ENCODE measurements around the gene FSTL4. TPM values are rescaled to one million over a fixed set of nuclear protein-coding genes. Genes with fewer than 3 reads are reported as not detected.
A peak's percentile ranks its signal among the peaks of the same experiment; 100 is the strongest.

The FSTL4 gene
- polyA plus RNA-seq, 3 donors: not detected

GRCh38 chr5:133398646-133399101 lies 213.7 kb downstream of the FSTL4 start:
- Histone ChIP-seq H3K36me3 (replicated peaks in 1 of 2; ENCODE audit: control insufficient read depth in 1 of 2, insufficient read depth in 2 of 2, low read length in 2 of 2) (no peaks in the 10 kb centered on the region), H3K4me3 (replicated peaks in 1 of 3; ENCODE audit: low read depth in 2 of 3, low read length in 3 of 3) (no peak overlapping the region), H2AFZ (ENCODE audit: insufficient read depth, low read depth, low read length, poor library complexity, severe bottlenecking) (no peak overlapping the region), H3K27me3 (ENCODE audit: control insufficient read depth in 2 of 2, insufficient read depth in 2 of 2, low read length in 2 of 2) (no peaks in the 10 kb centered on the region), H3K4me2 (replicated peaks; ENCODE audit: extremely low read depth, low read length, poor library complexity, severe bottlenecking) (no peak overlapping the region), H3K9me3 (replicated peaks in 1 of 2; ENCODE audit: control insufficient read depth in 1 of 2, insufficient read depth in 1 of 2, low read length in 2 of 2) (no peaks in the 10 kb centered on the region), H3K27ac (ENCODE audit: low read depth in 1 of 2, low read length in 2 of 2) (no peak overlapping the region), H3K4me1 (ENCODE audit: control insufficient read depth in 1 of 2, insufficient read depth in 2 of 2, low read length in 2 of 2) (no peaks in the 10 kb centered on the region), H3K79me2 (ENCODE audit: insufficient read depth, low read length) (no peaks in the 10 kb centered on the region), H4K20me1 (ENCODE audit: insufficient read depth, low read length) (no peaks in the 10 kb centered on the region), H3K9ac (ENCODE audit: insufficient read depth, low read length, poor library complexity, severe bottlenecking) (no peak overlapping the region)
- H3K27ac Mint-ChIP-seq: no peak overlapping the region
- H3K9me3 Mint-ChIP-seq: peaks cover 0 to 5% (median 3%) of the 10 kb centered on the region in 7 donors
- intact Hi-C loops (cut with micrococcal nuclease): no loop called here
- H3K36me3 Mint-ChIP-seq: no peaks in the 10 kb centered on the region
- H3K4me1 Mint-ChIP-seq: peaks cover 10% of the 10 kb centered on the region
- TF ChIP-seq CTCF (IDR thresholded peaks at IDR 0.05): no peak
- peaks cover 0 to 2% (median 2%) of the 10 kb centered on the region in 3 donors for H3K27me3 Mint-ChIP-seq (ENCODE audit: low read depth in 3 of 3)
- no peak overlapping the region for H3K4me3 Mint-ChIP-seq
- 74% methylated on average over 3 of the region's 6 CpGs for WGBS (ENCODE audit: insufficient coverage)
- no peak for DNase-seq

GRCh38 chr5:133397990-133398645 lies 214.2 kb downstream of the FSTL4 start:
- peak overlapping the region in 1 of 7 donors; percentile 5 for H3K27ac Mint-ChIP-seq
- TF ChIP-seq CTCF (IDR thresholded peaks at IDR 0.05): no peak
- H2AFZ ChIP-seq (ENCODE audit: insufficient read depth, low read depth, low read length, poor library complexity, severe bottlenecking): no peak overlapping the region
- H3K27me3 ChIP-seq (ENCODE audit: control insufficient read depth in 2 of 2, insufficient read depth in 2 of 2, low read length in 2 of 2): no peaks in the 10 kb centered on the region
- no peak overlapping the region for H3K4me3 ChIP-seq (replicated peaks in 1 of 3; ENCODE audit: low read depth in 2 of 3, low read length in 3 of 3)
- H3K27me3 Mint-ChIP-seq (ENCODE audit: low read depth in 3 of 3): peaks cover 0 to 2% (median 2%) of the 10 kb centered on the region in 3 donors
- H3K79me2 ChIP-seq (ENCODE audit: insufficient read depth, low read length): no peaks in the 10 kb centered on the region
- no peaks in the 10 kb centered on the region for H3K9me3 ChIP-seq (replicated peaks in 1 of 2; ENCODE audit: control insufficient read depth in 1 of 2, insufficient read depth in 1 of 2, low read length in 2 of 2)
- no peaks in the 10 kb centered on the region for H3K4me1 ChIP-seq (ENCODE audit: control insufficient read depth in 1 of 2, insufficient read depth in 2 of 2, low read length in 2 of 2)
- H3K4me3 Mint-ChIP-seq: no peak overlapping the region
- H3K9me3 Mint-ChIP-seq: peaks cover 0 to 5% (median 3%) of the 10 kb centered on the region in 7 donors
- H3K4me2 ChIP-seq (replicated peaks; ENCODE audit: extremely low read depth, low read length, poor library complexity, severe bottlenecking): no peak overlapping the region
- H4K20me1 ChIP-seq (ENCODE audit: insufficient read depth, low read length): no peaks in the 10 kb centered on the region
- H3K36me3 Mint-ChIP-seq: no peaks in the 10 kb centered on the region
- intact Hi-C loops (cut with micrococcal nuclease): no loop called here
- no peak overlapping the region for H3K9ac ChIP-seq (ENCODE audit: insufficient read depth, low read length, poor library complexity, severe bottlenecking)
- no peaks in the 10 kb centered on the region for H3K36me3 ChIP-seq (replicated peaks in 1 of 2; ENCODE audit: control insufficient read depth in 1 of 2, insufficient read depth in 2 of 2, low read length in 2 of 2)
- WGBS (ENCODE audit: insufficient coverage): 92% methylated on average over 7 of the region's 9 CpGs
- H3K4me1 Mint-ChIP-seq: peaks cover 10% of the 10 kb centered on the region
- H3K27ac ChIP-seq (ENCODE audit: low read depth in 1 of 2, low read length in 2 of 2): no peak overlapping the region
- no peak for DNase-seq

Data from CD14-positive monocyte (primary cell).